GM23338 (cell line): ENCODE results near the gene TBC1D7.

Experiments used
- CREB1 ChIP-seq: fragments of 250-450 bp; sonication (Bioruptor Pico); IDR thresholded peaks from 2 replicates; pipeline ENCODE4 v1.5.0; 2020; ENCODE audit warnings: low read depth, mild to moderate bottlenecking, moderate library complexity
- ETS1 ChIP-seq: IDR thresholded peaks from 2 replicates; pipeline ENCODE4 v1.6.1; 2016; ENCODE audit warnings: antibody characterized with exemption
- EZH2 ChIP-seq: fragments of 200-600 bp; sonication (generic); IDR thresholded peaks from one replicate; pipeline ENCODE4 v1.8.0; 2017; ENCODE audit warnings: antibody characterized with exemption, mild to moderate bottlenecking, low read depth; ENCODE audit not compliant: unreplicated experiment
- EZH2phosphoT487 ChIP-seq: fragments of 200-600 bp; sonication (generic); IDR thresholded peaks from one replicate; pipeline ENCODE4 v1.8.1; 2018; ENCODE audit warnings: antibody characterized with exemption; ENCODE audit not compliant: unreplicated experiment
- POLR2AphosphoS5 ChIP-seq: IDR thresholded peaks from 2 replicates; pipeline ENCODE4 v1.6.1; 2016; ENCODE audit warnings: antibody characterized with exemption, low read depth
- REST ChIP-seq: IDR thresholded peaks from one replicate; pipeline ENCODE4 v1.6.1; 2018; ENCODE audit warnings: antibody characterized with exemption; ENCODE audit not compliant: unreplicated experiment
- ZNF114 ChIP-seq: fragments of 250-450 bp; sonication (Bioruptor Pico); IDR thresholded peaks from 2 replicates; pipeline ENCODE4 v1.5.0; 2020; ENCODE audit warnings: mild to moderate bottlenecking, moderate library complexity
- ZNF331 ChIP-seq: fragments of 250-450 bp; sonication (Bioruptor Pico); IDR thresholded peaks from 2 replicates; pipeline ENCODE4 v1.5.0; 2020; ENCODE audit warnings: low read depth, mild to moderate bottlenecking, moderate library complexity
- TF ChIP-seq, protein P1 (sequence below), 2 experiments: fragments of 200-600 bp in 1 of 2; sonication (generic) in 1 of 2; conservative IDR thresholded peaks; 2 replicates each; pipeline versions ENCODE4 v1.5.1 to v1.6.1; 2016 to 2017; ENCODE audit warnings: antibody characterized with exemption in 2 of 2, low read depth in 2 of 2, mild to moderate bottlenecking in 2 of 2, moderate library complexity in 1 of 2

- TF ChIP-seq, protein P1, sequence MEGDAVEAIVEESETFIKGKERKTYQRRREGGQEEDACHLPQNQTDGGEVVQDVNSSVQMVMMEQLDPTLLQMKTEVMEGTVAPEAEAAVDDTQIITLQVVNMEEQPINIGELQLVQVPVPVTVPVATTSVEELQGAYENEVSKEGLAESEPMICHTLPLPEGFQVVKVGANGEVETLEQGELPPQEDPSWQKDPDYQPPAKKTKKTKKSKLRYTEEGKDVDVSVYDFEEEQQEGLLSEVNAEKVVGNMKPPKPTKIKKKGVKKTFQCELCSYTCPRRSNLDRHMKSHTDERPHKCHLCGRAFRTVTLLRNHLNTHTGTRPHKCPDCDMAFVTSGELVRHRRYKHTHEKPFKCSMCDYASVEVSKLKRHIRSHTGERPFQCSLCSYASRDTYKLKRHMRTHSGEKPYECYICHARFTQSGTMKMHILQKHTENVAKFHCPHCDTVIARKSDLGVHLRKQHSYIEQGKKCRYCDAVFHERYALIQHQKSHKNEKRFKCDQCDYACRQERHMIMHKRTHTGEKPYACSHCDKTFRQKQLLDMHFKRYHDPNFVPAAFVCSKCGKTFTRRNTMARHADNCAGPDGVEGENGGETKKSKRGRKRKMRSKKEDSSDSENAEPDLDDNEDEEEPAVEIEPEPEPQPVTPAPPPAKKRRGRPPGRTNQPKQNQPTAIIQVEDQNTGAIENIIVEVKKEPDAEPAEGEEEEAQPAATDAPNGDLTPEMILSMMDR (conservative IDR thresholded peaks at IDR 0.05; ENCODE audit: low read depth in 2 of 2): no peak
- TF ChIP-seq EZH2: no peak
- TF ChIP-seq CREB1 (CRISPR knock-in tag): no peak
- no peak for TF ChIP-seq POLR2AphosphoS5
- TF ChIP-seq EZH2phosphoT487: no peak
- no peak for TF ChIP-seq ETS1
- TF ChIP-seq REST: no peak
- TF ChIP-seq ZNF331: no peak
- no peak for TF ChIP-seq ZNF114 (CRISPR knock-in tag)
Observed at GRCh38 chr6:13295576-13295975, 32.8 kb downstream of the TBC1D7 start.
